HG03521 (cell line): ENCODE measurements around the gene COL4A2.

Experiments used
- ATAC-seq: cut with Tn5 transposase; IDR thresholded peaks from one replicate; pipeline ENCODE4 v1.9.1; 2021; ENCODE audit warnings: mild to moderate bottlenecking, moderate library complexity; ENCODE audit not compliant: unreplicated experiment

Gene COL4A2

DNA sequence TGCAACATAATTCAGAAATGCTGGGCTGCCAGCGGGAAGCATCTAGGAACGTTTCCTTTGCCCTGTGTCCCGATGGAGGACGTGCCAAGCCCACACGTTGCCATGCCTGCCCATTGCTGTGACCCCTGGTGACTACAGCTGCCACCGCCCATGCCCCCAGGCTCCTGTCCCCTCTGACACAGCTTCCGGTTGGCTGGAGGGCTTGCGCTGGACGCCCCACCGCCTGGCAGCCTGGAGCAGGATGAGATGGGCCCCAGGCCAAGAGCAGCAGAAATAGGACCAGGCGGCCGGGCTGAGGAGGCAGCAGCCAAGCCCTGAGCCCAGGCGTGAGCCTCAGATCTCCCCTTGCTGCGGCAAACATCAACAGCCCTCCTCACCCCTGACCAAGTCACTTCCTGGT lies 125.9 kb downstream of the COL4A2 start:
- no peak for ATAC-seq

DNA sequence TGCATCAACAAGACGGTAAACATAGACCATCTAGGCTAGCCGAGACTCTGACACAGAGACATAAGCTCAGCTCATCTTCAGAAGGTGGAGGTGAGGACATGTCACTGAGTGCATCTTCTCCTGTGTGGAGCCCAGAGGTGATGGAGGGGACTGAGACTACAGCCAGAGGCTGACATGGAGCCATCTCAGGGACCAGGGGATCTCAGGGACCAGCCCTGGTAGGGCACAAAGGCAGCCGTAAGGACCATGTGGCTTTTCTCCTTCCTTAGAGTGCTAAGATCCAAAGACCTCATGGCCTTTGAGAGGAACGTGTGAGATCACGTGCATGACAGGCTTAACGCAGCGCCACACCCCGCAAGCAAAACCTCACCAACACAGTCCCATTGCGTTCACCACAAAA lies 127.5 kb downstream of the COL4A2 start:
- no peak for ATAC-seq

DNA sequence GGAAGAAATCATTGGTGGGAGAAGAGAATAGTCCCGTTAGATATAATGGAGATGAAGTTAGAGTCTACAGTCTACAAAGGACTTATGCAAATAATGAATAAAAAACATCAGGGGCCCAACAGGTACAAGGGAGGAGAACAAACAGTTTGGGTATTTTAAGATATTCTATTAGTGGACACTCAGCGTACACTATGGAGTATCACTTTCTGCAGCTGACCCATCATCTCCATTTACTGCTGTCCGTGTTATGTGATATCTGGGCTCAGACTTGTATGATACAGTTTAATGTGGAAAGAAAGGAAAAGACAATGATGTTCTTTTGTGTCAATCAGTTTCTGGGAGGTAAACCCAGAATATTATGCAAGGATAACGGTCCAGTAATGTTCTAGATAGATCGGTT lies 128.2 kb downstream of the COL4A2 start:
- no peak for ATAC-seq

DNA sequence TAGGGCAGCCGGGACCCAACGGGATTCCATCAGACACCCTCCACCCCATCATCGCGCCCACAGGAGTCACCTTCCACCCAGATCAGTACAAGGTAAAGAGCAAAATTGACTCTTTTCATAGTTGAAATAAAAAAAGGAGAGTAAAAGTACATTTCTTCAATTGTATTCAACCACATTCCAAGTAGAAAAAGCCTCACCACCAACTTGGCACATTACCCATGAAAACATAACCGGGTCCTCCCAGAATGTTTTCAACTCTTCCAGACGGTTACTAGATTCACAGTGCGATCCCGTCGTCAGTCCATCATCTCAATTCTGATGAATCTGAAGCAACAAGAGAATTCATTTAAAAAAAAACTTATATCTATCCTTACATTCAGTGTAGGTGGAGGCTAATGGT lies 129.2 kb downstream of the COL4A2 start:
- ATAC-seq = no peak

DNA sequence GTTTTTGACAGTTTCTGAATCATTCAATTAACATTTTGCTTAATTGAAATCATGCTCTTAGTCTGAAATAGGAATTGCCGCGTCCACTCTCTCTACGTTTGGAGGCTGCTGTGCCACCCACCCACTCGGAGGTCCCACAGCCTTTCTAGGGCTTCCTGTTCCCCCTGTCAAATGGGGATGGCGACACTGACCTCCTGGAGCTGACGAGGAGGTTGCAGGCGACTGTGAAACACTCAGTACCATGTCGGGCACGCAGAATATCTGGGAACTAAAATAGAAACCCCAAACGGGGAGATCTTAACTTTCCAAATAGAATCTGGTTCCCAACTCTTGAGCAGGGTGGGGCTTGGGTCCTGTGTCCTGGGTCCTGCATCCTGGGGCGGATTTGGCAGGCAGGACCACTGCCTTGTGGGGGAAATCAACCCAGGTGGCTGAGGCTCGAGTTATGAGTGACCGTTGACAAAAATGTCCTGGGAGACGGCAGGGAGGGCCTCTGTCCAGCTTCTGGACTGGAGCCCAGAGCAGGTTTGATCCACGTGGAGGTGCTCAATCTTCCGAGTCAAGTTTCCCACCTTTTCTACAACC lies 129.8 kb downstream of the COL4A2 start:
- ATAC-seq = no peak

DNA sequence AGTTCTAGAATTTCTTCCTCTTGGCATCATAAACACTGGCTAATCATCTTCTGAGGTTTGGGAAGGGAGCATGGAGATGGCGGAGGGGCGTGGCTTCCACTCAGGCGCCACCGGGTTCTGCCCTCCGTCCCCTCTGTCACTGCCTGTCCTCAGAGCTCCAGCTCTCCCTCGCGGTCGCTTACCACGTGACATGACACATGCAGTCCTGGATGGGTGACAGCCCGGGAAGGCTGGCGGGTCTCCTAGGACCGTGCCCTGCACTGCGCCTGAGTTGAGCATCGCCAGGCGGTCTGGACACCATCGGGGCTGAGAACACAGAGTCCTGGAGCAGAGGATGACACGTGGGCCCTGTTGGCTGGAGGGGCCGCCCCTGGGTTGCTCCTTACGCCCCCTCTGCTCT lies 131.1 kb downstream of the COL4A2 start:
- no peak for ATAC-seq

DNA sequence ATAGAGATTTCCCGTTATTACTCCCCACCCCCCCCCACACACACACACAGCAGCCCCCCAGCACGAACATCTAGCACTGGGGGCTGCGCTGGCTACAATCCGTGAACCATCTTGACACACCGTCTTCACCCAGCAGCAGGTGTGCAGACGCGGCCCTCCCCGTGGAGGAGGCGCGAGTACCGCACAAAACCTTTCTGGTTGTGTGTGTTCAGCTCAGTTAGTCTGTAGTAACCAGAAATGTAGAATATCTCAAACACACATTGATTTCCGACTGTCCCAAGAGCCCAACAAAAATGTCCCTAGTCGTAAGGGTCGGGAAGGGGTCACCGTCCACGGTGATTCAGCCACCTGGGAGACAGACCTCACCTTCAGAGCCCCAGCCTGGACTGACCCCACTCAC lies 131.7 kb downstream of the COL4A2 start:
- ATAC-seq = no peak

DNA sequence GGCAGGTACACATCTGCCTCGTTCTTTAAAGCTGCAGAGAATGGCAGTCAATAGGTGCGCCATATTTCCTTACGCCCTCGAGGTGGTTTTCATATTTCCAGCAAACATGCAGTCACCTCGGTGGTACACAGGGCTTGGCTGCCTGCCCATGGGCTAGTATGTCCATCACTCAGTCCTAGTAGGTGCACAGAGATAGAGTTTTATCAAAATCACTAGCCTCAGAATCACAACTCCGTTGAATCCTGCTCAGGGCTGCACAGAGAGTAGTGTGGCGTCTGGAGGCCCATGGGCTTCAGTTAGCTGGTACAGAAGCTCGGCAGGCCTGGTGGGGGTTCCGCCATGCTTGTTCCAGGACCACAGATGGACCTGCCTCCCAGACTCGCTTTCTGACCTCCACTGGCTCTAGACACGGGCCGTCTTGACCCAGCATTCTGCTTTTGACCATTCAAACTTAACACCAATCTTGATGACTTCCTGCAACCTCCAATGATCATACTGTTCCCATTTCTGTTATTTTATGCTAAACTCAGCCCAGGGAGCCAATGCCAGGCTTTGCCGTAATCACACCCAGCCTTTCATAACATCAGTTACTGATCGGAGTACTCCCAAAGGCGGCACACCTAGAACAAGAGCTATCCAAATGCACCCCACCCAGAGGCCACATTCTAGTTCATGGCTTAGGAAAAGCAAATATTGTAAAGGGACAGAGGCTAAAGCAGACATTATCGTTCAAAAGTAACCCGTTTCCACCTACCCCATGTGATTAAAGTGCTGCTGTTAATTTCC lies 134.1 kb downstream of the COL4A2 start:
- ATAC-seq = no peak

DNA sequence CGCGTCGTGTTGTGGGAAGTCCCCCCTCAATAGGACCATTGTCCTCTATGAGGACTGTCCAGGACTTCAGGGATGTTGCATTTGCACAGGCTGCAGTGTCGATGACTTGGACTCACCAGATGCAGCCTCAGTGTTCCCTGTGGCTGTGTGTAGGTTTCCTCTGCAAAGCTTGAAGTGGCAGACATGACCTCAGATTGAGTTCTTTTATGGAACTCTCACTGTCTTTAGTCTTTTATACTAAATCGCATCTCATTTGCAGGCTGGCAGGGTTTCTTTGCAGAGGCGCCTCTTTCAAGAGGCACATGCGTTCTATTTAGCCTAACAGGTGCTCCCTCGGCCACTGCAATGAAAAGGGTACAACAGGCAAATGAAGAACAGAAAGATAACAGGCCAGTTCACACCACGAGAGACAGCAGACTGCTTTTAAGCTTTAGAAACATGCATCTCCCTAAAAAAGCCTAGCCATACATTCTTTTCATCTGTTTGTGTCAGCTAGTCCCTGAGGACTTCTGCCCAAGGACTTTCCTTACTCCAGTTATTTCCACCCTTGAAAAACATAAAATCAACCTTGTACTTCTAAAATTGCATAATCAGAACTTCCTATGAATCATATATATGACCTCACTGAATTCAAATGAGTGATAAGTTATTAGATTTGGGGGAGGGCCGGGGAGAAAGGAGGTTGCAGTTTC lies 136.0 kb downstream of the COL4A2 start:
- ATAC-seq = no peak

DNA sequence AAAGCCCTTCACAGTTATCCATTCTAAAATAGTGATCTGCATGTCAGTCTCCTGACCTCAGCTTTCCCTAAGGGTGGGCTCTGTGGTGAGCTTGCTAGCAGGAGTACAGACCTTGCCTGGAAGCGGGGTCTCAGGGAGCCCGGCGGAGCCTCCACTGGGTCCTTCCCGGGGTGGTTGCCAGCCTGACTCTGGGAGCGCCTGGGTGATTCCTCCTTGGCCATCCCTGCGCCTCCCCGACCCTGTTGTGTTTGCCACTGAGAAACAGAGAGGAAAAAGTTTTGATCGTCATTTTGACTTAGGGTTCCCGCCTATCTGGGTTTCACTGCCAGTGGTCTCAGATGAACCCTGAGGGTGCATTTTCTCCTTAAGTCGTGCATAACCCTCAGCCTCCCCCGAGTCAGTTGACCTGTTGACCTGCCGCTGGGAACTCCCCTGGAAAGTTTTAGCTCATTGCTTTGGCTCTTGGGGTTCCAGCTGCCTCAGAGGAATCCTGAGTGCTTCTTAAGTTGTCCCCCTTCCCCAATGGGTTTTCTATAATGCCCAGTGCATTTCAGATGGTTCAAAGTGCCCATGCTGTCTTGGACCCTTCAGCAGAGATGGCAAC lies 136.6 kb downstream of the COL4A2 start:
- peak; percentile 11 for ATAC-seq

DNA sequence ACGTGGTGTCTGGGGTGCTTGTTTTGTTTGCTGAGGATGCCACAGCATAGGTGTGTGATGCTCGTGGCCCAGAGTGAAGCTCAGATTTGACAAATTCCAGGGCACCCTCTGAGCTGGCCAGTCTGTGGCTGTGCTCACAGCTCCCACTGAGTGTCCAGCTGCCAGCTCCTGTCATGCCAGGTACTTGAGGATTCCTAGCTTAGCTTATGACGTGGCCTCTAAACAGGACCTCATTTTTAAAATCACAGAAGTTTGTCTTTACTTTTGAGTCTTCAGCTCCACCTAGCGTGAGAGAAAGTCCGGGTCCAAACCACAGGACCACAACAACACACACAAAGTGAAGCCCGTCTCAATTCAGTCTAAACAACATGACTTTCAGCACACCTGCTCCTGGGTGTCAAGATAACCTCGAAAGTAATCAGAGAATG lies 137.2 kb downstream of the COL4A2 start:
- ATAC-seq = peak; percentile 45

DNA sequence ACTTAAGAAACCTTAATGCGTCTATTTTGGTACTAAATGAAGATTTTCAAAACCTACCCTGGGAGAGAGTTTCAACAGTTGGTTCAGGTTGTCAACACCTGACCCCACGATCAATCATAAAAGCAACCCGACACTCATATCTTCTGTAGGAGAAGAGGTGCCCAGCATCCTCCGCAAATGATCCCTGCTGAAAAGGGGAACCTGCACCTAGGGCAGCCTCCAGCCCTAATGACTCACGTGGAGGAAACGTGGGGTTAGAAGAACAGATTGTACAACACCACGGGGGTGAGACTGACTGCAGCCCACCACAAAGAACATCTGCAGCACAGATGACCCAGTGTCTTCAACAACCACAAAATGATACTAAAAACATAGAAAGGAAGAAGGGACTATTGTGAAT lies 138.1 kb downstream of the COL4A2 start:
- peak; percentile 52 for ATAC-seq

DNA sequence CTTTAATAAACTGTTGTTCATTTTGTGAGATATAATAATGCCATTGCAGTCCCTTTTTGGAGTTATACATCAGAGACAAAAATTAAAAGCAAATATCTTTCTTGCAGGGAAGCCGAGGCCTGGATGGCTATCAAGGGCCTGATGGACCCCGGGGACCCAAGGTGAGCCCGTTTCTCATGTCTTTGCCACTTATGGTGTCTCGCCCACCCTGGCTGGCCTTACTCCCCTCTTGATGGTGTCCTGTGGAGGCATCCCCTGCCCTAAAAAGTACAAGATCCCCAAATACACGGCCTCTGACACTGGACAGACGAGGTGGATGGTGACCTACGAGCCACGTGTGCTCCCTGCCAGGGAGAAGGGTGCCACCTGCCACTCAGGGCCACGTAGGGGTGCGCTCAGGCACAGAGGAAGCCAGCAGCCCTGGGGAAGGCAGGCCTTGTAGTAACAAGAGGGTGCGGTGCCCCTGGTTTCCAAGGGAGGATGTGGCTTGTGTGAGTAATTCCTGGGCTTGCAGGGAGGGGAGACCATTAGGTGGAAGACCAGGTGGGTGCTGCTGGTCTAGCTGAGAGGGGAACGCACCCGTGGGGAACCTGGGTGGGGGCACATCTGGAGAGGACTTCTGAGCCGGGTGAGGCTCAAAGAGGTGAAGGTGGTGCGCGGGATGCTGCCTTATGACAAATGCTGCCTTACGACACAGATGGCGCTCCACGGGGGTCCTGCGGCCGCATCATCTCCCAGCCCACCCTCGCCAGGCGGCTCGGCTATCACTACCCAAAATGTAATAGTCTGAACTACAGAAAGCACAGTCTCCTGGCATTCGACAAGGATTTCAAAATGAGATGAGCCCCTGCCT lies 138.9 kb downstream of the COL4A2 start:
- no peak for ATAC-seq

DNA sequence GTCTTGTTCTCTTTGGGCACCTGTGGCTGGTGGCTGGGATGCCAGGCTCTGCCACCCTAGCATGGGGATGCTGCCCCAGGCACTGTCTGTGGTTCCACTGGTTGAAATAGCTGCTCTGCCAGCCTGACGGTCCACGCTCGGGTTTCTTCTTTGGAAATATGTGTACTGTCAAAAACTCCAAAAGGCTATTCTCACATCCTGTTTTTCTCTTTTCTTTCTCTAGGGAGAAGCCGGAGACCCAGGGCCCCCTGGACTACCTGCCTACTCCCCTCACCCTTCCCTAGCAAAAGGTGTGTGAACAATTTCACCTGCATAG lies 139.4 kb downstream of the COL4A2 start:
- no peak for ATAC-seq

DNA sequence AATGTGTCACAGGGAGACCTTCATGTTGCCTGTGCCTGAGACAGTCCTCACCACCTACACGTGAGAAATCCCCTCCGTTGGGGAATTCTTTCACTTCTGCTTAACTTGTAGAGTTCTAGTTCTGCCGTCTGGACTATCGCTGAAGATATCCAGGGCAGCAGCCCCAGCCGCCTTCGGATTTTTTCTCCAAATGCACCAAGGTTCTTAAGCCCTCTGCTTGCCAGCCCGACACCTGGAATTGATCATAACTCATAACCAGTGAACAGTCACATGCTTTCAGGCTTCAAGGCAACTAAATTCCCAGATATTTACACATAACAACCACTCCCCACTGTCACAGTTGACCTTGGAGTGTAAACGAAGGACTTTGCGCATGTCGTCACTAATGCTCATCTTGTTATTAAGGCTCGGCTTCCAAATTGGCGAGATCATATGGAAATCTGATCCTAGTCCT lies 140.0 kb downstream of the COL4A2 start:
- ATAC-seq = no peak

DNA sequence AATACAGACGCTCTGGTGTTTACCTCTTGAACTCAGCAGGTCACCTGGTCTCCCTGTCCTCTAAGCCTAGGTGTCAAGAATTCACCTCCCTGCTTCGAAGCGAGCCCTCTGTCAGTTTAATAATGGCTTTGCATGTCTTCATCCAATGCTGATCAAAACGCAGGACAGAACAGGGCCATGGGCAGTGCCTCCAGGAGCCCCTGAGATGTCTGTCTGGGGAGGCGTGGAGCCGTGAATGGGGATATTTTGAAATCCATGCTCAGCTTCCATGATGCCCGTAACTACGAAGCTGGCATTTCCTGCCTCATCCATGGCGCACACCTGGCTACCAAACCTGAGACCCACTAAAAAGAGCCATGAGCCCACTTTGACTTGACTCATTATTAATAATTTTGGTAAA lies 140.7 kb downstream of the COL4A2 start:
- no peak for ATAC-seq

DNA sequence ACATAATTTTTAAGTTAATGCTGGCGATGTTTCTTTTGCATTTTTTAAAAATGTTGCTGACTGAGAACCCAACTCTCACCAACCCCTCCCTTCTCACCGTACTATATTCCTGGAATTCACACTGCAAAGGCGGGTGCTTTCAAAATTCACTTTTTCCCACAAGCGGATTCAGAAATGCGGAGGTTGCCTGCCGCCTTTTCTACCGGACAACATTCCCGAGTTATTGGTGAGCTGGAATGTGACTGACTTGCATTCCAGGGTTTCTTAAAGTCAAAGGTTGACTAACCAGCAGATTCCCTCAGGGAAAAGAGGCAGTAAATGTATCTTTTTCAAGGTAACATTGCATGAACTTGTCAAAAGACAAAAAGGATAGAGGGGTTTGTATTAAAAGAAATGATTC lies 141.1 kb downstream of the COL4A2 start:
- ATAC-seq = no peak

DNA sequence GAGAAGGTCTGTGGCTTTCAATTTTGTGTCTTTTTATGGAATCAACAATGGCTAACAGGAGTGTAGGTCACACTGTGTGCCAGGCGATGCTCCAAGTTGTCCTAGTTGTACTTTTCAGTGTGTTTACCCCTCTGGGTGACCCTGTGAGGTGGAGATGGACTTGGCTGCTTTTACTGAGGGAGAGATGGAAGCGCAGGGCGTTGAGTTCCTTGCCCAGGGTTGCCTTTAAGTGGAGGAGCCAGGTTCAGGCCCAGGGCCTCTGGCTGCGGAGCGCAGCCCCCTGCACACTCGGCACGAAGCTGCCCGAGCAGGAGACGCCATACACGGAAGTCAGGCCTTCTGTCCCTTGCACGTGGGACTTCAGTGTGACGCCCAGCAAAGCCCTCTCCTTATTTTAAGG lies 141.6 kb downstream of the COL4A2 start:
- ATAC-seq = no peak

DNA sequence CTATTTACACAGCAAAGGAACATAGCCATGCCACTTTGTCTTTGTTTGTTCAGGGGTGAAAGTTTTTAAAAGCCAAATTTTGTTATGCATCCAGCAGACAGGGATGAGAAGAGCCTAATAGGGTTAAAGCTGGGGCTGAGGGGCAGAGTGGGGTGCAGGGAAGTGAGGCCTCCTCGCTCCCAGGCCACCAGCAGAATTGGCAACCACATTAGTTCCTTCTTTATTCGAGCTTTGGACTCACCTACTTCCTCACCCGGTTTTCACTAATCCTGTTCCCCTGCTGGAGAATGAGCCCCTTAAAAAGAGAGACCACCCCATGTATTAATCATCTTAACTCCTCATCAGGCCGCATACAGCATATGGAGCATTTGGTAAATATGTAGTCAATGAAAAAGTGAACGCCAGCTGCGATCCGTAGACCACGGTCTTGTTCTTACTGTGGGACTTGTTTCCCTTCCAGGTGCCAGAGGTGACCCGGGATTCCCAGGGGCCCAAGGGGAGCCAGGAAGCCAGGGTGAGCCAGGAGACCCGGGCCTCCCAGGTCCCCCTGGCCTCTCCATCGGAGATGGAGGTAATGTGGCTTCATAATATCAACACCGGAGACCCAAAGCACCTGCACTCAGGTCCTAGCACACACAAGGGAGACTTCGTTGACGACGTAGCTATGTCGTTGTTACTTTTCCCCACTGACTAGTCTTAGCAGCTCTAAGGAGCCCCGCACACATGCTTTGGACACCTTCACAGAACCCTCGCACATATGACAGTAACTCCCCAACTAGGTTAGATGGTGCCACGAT lies 142.3 kb downstream of the COL4A2 start:
- no peak for ATAC-seq
